AG09309 (cell line): Measurements from ENCODE around the gene TEDC2.

Source experiments
- DNase-seq: peaks from one replicate; pipeline ENCODE4 v3.0.0-alpha.2; 2010; ENCODE audit warnings: low read depth
- H3K4me3 ChIP-seq: 2 replicates; pipeline ENCODE4 v1.5.1; 2011; ENCODE audit warnings: mild to moderate bottlenecking, low read depth, low read length, moderate library complexity; ENCODE audit not compliant: control insufficient read depth
- CTCF ChIP-seq: IDR thresholded peaks from 2 replicates; pipeline ENCODE4 v1.5.1; 2011; ENCODE audit warnings: mild to moderate bottlenecking, low read depth, low read length, inconsistent platforms; ENCODE audit not compliant: insufficient read depth, control insufficient read depth; ENCODE audit errors: missing control alignments

Gene TEDC2

GRCh38 chr16:2482708-2483534, 23.0 kb downstream of the TEDC2 start:
- TF ChIP-seq CTCF, result no peak
- H3K4me3 ChIP-seq, result peak overlapping the region; percentile 46
- DNase-seq, result peak; percentile 41

- TF ChIP-seq CTCF, result no peak
Measured at GRCh38 chr16:2483939-2484897, 24.3 kb downstream of the TEDC2 start.

GRCh38 chr16:2484898-2485508, 25.1 kb downstream of the TEDC2 start:
- DNase-seq, result no peak
- no peak for TF ChIP-seq CTCF
- H3K4me3 ChIP-seq, result no peak overlapping the region

More at GRCh38 chr16:2483939-2484897, 24.3 kb downstream of the TEDC2 start:
- DNase-seq, result no peak
- H3K4me3 ChIP-seq, result no peak overlapping the region

- no peak for TF ChIP-seq CTCF
- no peak for DNase-seq
- no peak overlapping the region for H3K4me3 ChIP-seq
Measured at GRCh38 chr16:2485811-2486507, 26.1 kb downstream of the TEDC2 start.

GRCh38 chr16:2486645-2487516, 27.0 kb downstream of the TEDC2 start:
- peak; percentile 19 for TF ChIP-seq CTCF
- no peak overlapping the region for H3K4me3 ChIP-seq
- no peak for DNase-seq
